NCI-H2196 treated with DMSO at 0.1 percent for 48 hours (cell line): ENCODE measurements around the gene ETFA.
A peak's percentile ranks its signal among the peaks of the same experiment; 100 is the strongest.

Experiments
- DNase-seq: peaks from one replicate; lab custom pipeline; 2025; ENCODE audit not compliant: unreplicated experiment; lab: John Stamatoyannopoulos, UW

ETFA gene

GRCh38 chr15:76199106-76200082 lies 111.9 kb downstream of the ETFA start:
- no peak for DNase-seq

- DNase-seq: no peak
These were observed 112.7 kb downstream of the ETFA start for GRCh38 chr15:76198456-76199105.

GRCh38 chr15:76197703-76198455 lies 113.4 kb downstream of the ETFA start:
- no peak for DNase-seq

- no peak for DNase-seq
These were observed 114.7 kb downstream of the ETFA start for GRCh38 chr15:76196269-76197231.

DNA sequence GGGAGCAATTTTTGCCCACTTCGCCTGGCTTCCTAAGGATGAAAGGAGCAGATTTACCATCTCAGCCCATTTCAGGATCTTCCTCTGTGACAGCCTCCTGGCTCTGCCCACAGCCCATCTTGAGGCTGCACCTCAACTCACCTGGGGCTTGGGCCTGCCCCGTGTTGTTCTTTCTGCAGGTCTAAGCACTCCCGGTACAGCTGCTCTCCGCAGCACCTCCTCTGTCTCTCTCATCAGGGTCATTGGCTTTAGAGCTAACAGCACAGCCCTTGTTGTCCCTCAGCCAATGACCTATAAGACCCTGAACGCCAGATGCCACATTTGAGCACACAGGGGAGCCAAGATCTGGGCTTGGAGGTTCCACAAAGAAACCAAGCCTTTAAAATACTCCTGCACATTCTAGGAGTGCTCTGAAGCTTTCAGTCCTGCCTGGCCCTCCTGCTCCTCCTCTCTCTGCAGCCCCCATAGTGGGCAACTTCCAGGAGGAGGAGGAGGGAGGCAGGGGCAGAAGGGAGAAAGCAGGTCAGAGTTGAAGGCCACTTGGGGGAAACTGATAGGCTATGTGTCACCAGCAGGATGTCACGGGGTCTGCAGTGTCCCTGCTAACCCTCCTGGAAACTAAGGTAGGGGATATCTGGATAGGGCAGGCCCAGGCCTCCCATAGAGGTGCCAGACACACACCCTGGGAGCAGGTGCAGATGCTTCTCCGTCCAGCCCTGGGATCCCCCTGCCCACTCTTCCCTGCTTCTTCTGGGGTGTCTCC lies 115.6 kb downstream of the ETFA start:
- no peak for DNase-seq

DNA sequence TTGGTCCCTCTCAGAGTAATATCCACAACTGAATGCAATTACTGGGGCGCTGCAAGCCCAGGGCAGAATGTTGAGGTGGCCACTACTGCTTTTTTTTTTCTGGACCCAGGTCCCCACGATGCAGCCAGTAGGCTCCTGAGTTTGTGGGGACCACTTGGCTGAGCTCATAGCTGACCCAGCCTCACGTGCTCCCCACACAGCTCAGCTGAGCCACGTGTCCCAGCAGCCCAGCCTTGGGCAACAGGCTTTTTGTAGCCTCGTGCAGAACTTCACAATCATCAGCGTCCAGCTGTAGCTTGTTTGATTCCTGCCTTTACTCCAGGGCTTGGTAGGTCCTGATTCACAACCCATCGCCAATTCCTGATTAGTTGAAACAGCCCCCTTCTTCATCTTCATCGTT lies 117.3 kb downstream of the ETFA start:
- DNase-seq: no peak

DNA sequence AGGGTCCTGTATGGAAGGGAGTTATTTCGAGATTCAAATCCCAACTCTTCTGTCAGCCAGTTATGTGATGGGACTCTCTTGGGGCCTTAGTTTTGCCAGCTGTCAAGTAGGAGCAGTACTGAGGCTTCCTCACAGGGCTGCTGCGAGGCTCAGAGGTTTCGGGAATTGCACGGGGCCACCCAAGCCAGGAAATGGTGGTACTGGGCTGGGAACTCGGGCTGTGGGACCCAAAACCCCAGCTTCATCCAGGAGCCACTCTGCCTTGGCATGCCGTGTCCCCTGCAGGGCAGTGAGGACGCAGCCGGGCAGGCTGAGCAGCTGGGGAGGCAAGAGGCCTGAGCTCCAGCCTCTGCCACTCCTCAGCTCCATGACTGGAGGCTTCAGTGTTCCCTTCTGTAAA lies 118.6 kb downstream of the ETFA start:
- no peak for DNase-seq

DNA sequence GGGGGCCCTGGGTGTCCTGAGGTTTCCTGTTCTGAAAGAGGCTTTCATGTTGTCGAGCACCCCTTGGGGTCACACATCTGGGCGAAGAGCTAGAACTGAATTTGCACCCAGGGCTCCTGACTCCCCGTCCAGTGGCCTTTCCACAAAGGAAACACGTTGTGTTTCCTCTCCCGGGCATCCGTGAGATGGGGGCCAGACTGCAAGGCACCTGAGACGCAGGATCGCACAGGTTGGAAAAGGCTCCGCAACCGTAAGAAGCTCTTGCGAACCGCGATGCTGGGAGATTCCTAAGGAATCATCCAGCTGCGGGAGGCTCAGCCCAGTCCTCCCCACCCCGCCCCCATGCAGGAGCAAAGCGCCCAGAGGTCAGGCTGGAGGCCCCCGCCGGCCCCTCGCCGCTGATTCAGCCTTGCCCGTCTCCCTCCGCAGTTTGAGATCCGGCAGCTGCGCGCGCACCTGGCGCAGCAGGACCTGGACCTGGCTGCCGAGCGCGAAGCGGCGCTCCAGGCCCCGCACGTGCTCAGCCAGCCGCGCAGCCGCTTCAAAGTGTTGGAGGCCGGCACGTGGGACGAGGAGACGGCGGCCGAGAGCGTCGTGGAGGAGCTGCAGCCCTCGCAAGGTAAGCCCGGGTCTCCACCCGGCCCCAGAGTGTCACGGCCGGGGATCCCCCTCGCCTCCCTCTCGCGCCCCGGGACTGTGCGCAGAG lies 119.6 kb downstream of the ETFA start:
- DNase-seq: no peak

DNA sequence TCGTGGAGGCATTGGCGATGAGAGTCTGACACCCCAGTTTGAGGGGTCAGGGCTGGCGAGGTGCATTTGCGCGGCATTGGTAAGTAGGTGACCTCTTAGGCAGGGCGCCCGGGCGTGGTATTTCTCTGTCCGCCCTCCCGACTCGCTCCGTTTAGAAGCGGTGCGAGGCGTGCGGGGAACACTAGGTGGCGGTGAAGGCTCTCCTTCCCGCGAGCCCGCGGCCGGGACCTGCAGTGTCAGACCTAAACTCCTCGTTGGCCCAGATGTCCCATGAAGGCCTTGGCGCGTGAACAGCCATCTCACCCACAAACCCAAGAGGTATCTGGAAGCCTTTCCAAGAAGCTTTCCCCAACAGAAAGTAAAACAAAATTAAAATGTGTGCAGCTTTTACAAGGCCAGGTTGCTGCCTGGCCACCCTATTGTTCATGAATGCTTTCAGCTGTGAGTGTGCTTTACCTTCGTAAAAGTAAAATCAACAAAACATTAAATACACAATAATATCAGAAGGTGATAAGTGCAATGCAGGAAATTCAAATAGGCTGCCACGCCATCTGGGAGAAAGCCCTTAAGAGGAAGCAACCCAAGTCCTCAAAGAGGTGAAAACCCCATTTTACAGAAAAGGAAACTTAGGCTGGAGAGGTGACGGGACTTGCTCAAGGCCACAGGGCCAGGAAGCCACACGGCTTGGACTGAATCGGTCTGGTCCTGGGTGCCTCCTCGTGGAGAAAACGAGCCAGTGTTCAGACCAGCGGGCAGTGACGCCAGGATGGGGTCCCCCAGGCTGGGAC lies 120.3 kb downstream of the ETFA start:
- DNase-seq: peak; percentile 20

DNA sequence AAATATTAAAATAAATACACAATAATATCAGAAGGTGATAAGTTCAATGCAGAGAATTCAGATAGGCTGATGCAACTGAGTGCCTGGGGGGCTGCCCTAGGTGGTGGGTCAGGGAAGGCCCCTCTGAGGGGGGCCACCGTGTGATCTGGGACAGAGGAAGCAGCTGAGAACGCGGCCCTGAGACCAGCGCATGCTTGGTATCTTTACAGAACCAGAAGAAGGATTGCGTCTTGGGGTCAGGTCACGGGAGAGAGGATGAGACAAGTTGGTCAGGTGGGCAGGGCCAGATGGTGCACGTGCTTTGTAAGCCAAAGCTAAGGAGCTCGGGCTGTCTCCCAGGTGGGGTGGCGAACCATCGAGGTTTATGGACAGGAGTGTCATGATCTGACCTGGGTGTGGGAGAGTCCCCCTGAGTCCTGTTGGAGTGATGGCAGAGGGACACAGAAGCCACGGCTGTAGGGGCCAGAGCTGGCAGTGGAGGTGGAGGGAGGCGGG lies 121.2 kb downstream of the ETFA start:
- no peak for DNase-seq

DNA sequence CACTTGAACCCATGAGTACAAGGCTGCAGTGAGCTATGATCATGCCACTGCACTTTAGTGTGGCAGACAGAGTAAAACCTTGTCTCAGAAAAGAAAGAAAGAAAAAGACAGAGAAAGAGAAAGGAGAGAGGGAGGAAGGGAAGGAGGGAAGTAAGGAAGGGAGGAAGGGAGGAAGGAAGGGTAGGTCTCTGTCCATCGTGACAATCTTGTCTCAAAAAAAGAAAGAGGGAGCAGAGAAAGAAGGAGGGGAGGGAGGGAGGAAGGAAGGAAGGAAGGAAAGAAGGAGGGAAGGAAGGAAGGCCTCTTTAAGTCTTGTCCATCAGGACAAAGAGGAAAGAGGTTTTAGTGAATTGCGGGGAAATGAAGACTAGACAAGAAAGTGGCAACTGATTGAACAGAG lies 122.2 kb downstream of the ETFA start:
- no peak for DNase-seq

GRCh38 chr15:76187163-76187562 lies 124.1 kb downstream of the ETFA start:
- no peak for DNase-seq

DNA sequence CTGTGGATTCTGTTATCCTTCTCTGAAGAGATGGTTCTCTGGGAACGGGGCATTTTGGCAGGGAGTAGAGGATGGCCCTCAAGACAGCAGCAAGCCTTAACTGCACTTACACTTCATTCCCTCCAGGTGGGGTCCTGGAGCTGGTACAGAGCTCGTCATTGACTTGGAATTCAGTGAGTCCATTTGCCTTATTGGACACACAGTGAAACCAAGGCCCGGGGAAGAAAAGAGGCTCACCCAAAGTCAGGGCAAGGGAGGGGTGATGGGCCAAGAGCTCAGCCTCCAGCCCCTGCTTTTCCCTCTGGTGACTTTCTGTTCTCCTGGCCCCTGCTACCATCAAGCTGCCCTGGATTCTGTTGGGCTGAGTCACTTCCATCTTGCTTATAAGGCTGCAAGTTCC lies 125.6 kb downstream of the ETFA start:
- DNase-seq: no peak

GRCh38 chr15:76184650-76185035 lies 126.6 kb downstream of the ETFA start:
- DNase-seq: no peak

GRCh38 chr15:76183930-76184649 lies 127.2 kb downstream of the ETFA start:
- no peak for DNase-seq

DNA sequence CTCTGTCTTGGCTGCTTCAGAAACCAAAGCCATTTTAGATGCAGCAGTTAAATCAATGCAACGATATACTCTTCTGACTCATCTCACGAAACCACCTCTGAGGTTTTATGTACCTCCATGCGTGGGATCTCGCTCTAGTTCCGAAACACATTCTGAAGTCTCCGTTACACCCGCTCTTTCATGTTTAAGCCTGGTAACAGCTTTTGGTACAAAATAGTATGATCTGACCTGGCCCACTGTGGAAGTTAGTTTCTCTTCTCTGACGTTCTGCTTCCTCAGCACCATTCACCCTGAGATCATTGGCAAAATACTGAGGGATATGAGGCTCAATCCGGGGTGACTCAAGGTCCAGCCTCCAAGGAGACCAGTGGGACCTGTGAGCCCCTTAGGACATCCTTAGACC lies 129.6 kb downstream of the ETFA start:
- DNase-seq: no peak

- no peak for DNase-seq
These were observed 130.9 kb downstream of the ETFA start for GRCh38 chr15:76180321-76180720.

DNA sequence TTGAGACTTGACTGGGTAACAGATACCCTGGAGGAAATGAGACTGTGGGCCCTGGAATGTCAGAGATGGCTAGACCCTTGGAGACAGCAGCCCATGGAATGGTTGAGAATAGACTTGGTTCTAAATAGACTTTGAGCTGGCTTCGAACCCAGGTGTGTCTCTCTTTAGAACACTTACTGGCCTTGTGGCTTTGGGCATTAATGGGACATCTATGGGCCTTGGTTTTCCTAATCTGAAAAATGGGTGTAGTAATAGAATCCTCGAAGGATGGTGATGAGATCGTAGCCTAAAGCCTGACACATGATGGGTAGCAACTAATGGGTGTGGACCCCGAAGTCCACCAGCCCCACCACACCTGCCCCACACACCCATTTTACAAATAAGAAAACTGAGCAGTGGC lies 132.2 kb downstream of the ETFA start:
- DNase-seq: no peak
